ENCODE results near the gene PARG. TPM values are rescaled to one million over a fixed set of nuclear protein-coding genes. Genes with fewer than 3 reads are reported as not detected.

Gene PARG
- polyA plus RNA-seq, 1 of the 3 experiments (the other 2 are of a cell fraction), result 12.1 TPM

GRCh38 chr10:49833168-49833567, 108.7 kb downstream of the PARG start:
- Histone ChIP-seq H4K20me1 (ENCODE audit: insufficient read depth) (no peaks in the 10 kb centered on the region), H3K4me1 (ENCODE audit: control insufficient read depth in 1 of 2, insufficient read depth in 2 of 2, low read depth in 1 of 2, low read length in 1 of 2) (peaks cover 0 to 37% of the 10 kb centered on the region in 2 experiments), H3K36me3 (replicated peaks in 1 of 2; ENCODE audit: control insufficient read depth in 1 of 2, insufficient read depth in 2 of 2, low read length in 1 of 2) (peaks cover 8 to 34% of the 10 kb centered on the region in 2 experiments), H3K79me2 (ENCODE audit: insufficient read depth) (no peaks in the 10 kb centered on the region), H3K27me3 (ENCODE audit: insufficient read depth) (no peaks in the 10 kb centered on the region), H3K9me2 (no peaks in the 10 kb centered on the region), H3K9me3 (no peaks in the 10 kb centered on the region), H3K4me2 (no peak overlapping the region), H2AFZ (ENCODE audit: low read depth) (no peak overlapping the region), H3F3A (replicated peaks; ENCODE audit: insufficient read depth) (peaks cover 16% of the 10 kb centered on the region), H3K4me3 (ENCODE audit: low read depth in 2 of 2, low read length in 1 of 2) (no peak overlapping the region), H3K9ac (no peak overlapping the region), H3K27ac (ENCODE audit: low read depth in 2 of 2, low read length in 1 of 2) (no peak overlapping the region; a peak in 1 of 4 replicates)
- no peak for TF ChIP-seq REST (IDR thresholded peaks at IDR 0.05; ENCODE audit: low read depth, low read length)
- POLR2A ChIA-PET, result no interaction called here
- no peak for DNase-seq
- CTCF ChIA-PET, result no interaction called here

GRCh38 chr10:49831352-49832035, 110.3 kb downstream of the PARG start:
- 69% methylated on average over 7 of the region's 8 CpGs for WGBS (ENCODE audit: low lambda C conversion rate)
- Histone ChIP-seq H3K9ac (no peak overlapping the region), H3K79me2 (ENCODE audit: insufficient read depth) (no peaks in the 10 kb centered on the region), H2AFZ (ENCODE audit: low read depth) (no peak overlapping the region), H3F3A (replicated peaks; ENCODE audit: insufficient read depth) (peaks cover 11% of the 10 kb centered on the region), H3K9me2 (no peaks in the 10 kb centered on the region), H3K4me1 (ENCODE audit: control insufficient read depth in 1 of 2, insufficient read depth in 2 of 2, low read depth in 1 of 2, low read length in 1 of 2) (peaks cover 0 to 30% of the 10 kb centered on the region in 2 experiments), H3K27ac (ENCODE audit: low read depth in 2 of 2, low read length in 1 of 2) (peak overlapping the region; percentile 59 to 85), H3K4me3 (ENCODE audit: low read depth in 2 of 2, low read length in 1 of 2) (no peak overlapping the region), H3K9me3 (no peaks in the 10 kb centered on the region), H3K27me3 (ENCODE audit: insufficient read depth) (no peaks in the 10 kb centered on the region), H3K36me3 (replicated peaks in 1 of 2; ENCODE audit: control insufficient read depth in 1 of 2, insufficient read depth in 2 of 2, low read length in 1 of 2) (peaks cover 11 to 46% of the 10 kb centered on the region in 2 experiments), H4K20me1 (ENCODE audit: insufficient read depth) (no peaks in the 10 kb centered on the region), H3K4me2 (peak overlapping the region; percentile 28; the same call in 1 of the 2 replicates)
- TF ChIP-seq NFIC (IDR thresholded peaks at IDR 0.05; ENCODE audit: borderline replicate concordance) (no peak), PBX3 (IDR thresholded peaks at IDR 0.05) (peak; percentile 47), GABPA (IDR thresholded peaks at IDR 0.05; ENCODE audit: low read depth) (no peak), MAX (IDR thresholded peaks at IDR 0.05; ENCODE audit: low read depth) (0 out of 2 replicates have a peak, but pooled peaks have one; percentile 20), RAD21 (IDR thresholded peaks at IDR 0.05; ENCODE audit: low read length) (no peak), USF1 (IDR thresholded peaks at IDR 0.05; ENCODE audit: borderline replicate concordance, low read depth) (0 out of 2 replicates have a peak, but pooled peaks have one; percentile 16), FOSL2 (IDR thresholded peaks at IDR 0.05; ENCODE audit: borderline replicate concordance, low read depth) (peak; percentile 4; the same call in 1 of the 2 replicates), TCF12 (IDR thresholded peaks at IDR 0.05) (peak; percentile 18; the same call in 1 of the 2 replicates), FOXM1 (IDR thresholded peaks at IDR 0.05; ENCODE audit: low read depth) (no peak), MEF2A (IDR thresholded peaks at IDR 0.05; ENCODE audit: borderline replicate concordance, low read depth) (no peak), JUND (IDR thresholded peaks at IDR 0.05) (0 out of 2 replicates have a peak, but pooled peaks have one; percentile 23), CHD2 (IDR thresholded peaks at IDR 0.05; ENCODE audit: low read length, partially characterized antibody) (no peak)
- CTCF ChIA-PET, result interaction anchor here (0.8 kb wide), 1 partner anchor 236 kb away, joined by 4 read pairs; no protein-coding TSS in a partner anchor
- POLR2A ChIA-PET, result no interaction called here
- no peak for DNase-seq

Data from SK-N-SH (cell line).